T-helper 17 cell (primary cell): Measurements from ENCODE around the gene RGMB. TPM values are rescaled to one million over a fixed set of nuclear protein-coding genes. Genes with fewer than 3 reads are reported as not detected.
A peak's percentile ranks its signal among the peaks of the same experiment; 100 is the strongest.

Experiments used
- ATAC-seq: fragments of 150-1000 bp; cut with Tn5 transposase; 2 replicates; pipeline ENCODE4 v1.10.0; 2021; ENCODE audit warnings: mild to moderate bottlenecking, moderate library complexity
- DNase-seq, 3 donors: peaks; one replicate each; pipeline versions ENCODE4 v3.0.0 to v3.0.0-alpha.2; 2020 to 2021
- H3K9me3 ChIP-seq: one replicate; pipeline ENCODE4 v1.7.0; 2013; ENCODE audit warnings: low read length, mild to moderate bottlenecking; ENCODE audit not compliant: control insufficient read depth, poor library complexity, severe bottlenecking
- H3K27ac Mint-ChIP-seq: one replicate; pipeline ENCODE4 v1.8.0; 2022; ENCODE audit warnings: mild to moderate bottlenecking, moderate library complexity, mixed read lengths
- H3K27me3 Mint-ChIP-seq: one replicate; pipeline ENCODE4 v1.8.0; 2022; ENCODE audit warnings: mixed read lengths
- H3K36me3 Mint-ChIP-seq: one replicate; pipeline ENCODE4 v1.8.0; 2022; ENCODE audit warnings: low read depth, mixed read lengths
- H3K4me1 Mint-ChIP-seq: one replicate; pipeline ENCODE4 v1.8.0; 2022; ENCODE audit warnings: mild to moderate bottlenecking, mixed read lengths
- H3K4me3 Mint-ChIP-seq: one replicate; pipeline ENCODE4 v1.8.0; 2022; ENCODE audit warnings: mild to moderate bottlenecking, moderate library complexity, mixed read lengths
- total RNA-seq, 4 donors: library from RNA in 2 of 4; stranded (reverse) in 2 of 4; gene quantifications; one replicate each; pipeline ENCODE4 v1.2.3 and lab custom pipeline; 2022 to 2026

The RGMB gene
- total RNA-seq, 2 donors from 2014 or later, result 13.7 to 15.0 TPM

DNA sequence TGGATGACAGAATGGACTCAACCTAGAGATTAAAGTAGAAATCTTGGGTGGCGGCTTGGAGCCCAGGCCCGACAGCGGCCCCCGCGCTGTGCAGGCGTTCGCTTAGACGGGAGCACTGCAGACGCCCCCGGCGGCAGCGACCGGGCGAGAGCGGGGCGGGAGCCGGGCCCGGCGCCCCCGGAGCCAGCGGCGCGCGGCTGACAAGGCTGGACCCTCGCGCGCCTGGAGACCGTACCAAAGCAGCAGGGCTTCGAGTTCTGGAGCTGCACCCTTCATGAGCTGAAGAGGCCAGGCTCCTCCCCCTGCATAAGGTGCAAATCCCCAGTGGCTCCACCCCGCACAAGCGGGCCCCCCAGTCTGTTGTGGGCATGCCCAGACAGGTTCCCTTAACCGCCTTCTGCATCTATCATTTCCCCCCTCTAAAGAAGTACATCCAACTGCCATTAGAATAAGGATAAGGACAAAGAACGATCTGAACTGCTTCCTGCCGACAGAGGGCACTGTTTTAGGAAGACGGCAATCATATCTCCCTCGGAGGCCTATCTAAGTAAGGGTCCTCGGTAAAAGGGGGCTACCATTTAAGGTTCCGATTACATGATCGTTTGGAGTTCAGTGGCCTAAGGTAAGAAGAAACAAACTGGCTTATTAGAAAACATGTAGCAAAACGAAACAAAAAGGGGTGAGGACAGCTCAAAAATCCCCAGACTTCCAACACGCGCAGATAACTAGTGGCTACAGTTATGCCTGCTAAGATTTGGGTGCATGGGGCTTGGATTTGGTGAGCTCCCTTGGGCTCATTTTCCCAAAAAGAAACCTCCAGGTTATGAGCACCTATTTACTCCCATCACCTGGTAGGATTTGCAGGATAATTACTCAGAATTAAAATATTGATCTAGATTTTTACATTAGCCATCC lies 66.3 kb downstream of the RGMB start:
- Mint-ChIP-seq H3K27me3 (no peaks in the 10 kb centered on the region), H3K4me1 (peaks cover 4% of the 10 kb centered on the region), H3K27ac (no peak overlapping the region), H3K4me3 (peak overlapping the region; percentile 77), H3K36me3 (peaks cover 3% of the 10 kb centered on the region)
- H3K9me3 ChIP-seq, result no peaks in the 10 kb centered on the region
- ATAC-seq (peak; percentile 49), DNase-seq (no peak)

- no peak overlapping the region for H3K4me3 Mint-ChIP-seq
Measured at GRCh38 chr5:98840946-98841345, 67.5 kb downstream of the RGMB start.

DNA sequence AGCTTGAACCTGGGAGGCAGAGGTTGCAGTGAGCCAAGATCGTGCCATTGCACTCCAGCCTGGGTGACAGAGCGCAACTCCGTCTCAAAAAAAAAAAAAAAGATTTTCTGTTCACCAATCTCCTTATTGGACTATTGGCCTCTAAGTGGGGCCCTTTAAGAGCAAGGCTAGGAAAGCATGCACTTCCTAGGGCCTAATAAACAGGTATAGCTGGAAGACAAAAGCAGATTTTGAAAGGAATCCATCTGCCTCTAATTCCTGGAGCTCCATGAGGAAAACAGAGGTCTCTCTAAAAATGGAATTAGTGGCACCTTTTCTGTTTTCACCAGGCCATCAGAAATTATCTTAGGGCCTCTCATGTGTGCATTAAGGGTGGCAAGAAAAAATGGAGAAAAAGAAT lies 70.0 kb downstream of the RGMB start:
- H3K4me1 Mint-ChIP-seq, result peaks cover 4% of the 10 kb centered on the region
- H3K27ac Mint-ChIP-seq, result no peak overlapping the region
- no peaks in the 10 kb centered on the region for H3K9me3 ChIP-seq
- H3K27me3 Mint-ChIP-seq, result no peaks in the 10 kb centered on the region
- DNase-seq (no peak), ATAC-seq (no peak)
- no peak overlapping the region for H3K4me3 Mint-ChIP-seq
- H3K36me3 Mint-ChIP-seq, result no peaks in the 10 kb centered on the region

More at GRCh38 chr5:98840946-98841345, 67.5 kb downstream of the RGMB start:
- DNase-seq (no peak), ATAC-seq (no peak)
- Mint-ChIP-seq H3K27ac (no peak overlapping the region), H3K36me3 (no peaks in the 10 kb centered on the region), H3K4me1 (peaks cover 4% of the 10 kb centered on the region), H3K27me3 (no peaks in the 10 kb centered on the region)
- H3K9me3 ChIP-seq, result no peaks in the 10 kb centered on the region

GRCh38 chr5:98844865-98845264 lies 71.4 kb downstream of the RGMB start:
- H3K4me3 Mint-ChIP-seq, result no peak overlapping the region
- H3K4me1 Mint-ChIP-seq, result peaks cover under 1% of the 10 kb centered on the region
- ATAC-seq, result no peak
- H3K27me3 Mint-ChIP-seq, result no peaks in the 10 kb centered on the region
- no peak overlapping the region for H3K27ac Mint-ChIP-seq
- no peak for DNase-seq
- H3K9me3 ChIP-seq, result no peaks in the 10 kb centered on the region
- H3K36me3 Mint-ChIP-seq, result no peaks in the 10 kb centered on the region

GRCh38 chr5:98845878-98846277 lies 72.4 kb downstream of the RGMB start:
- no peaks in the 10 kb centered on the region for H3K27me3 Mint-ChIP-seq
- H3K27ac Mint-ChIP-seq, result no peak overlapping the region

More at GRCh38 chr5:98845878-98846277, 72.4 kb downstream of the RGMB start:
- H3K9me3 ChIP-seq, result no peaks in the 10 kb centered on the region
- no peaks in the 10 kb centered on the region for H3K4me1 Mint-ChIP-seq
- ATAC-seq, result no peak
- H3K36me3 Mint-ChIP-seq, result no peaks in the 10 kb centered on the region
- no peak for DNase-seq
- H3K4me3 Mint-ChIP-seq, result no peak overlapping the region

Other genes with a start within 250 kb of the RGMB start
- 100 to 1,000 TPM; 170 to 199 TPM for gene CHD1, start 155.3 kb downstream of the RGMB start, total RNA-seq